ENCODE measurements around the gene NFKBIA.
"Not testable (repeated sequence)": the region's sequence is repeated elsewhere in the genome, so short reads cannot be mapped to it uniquely, and the experiment has no call there.

The NFKBIA gene

DNA sequence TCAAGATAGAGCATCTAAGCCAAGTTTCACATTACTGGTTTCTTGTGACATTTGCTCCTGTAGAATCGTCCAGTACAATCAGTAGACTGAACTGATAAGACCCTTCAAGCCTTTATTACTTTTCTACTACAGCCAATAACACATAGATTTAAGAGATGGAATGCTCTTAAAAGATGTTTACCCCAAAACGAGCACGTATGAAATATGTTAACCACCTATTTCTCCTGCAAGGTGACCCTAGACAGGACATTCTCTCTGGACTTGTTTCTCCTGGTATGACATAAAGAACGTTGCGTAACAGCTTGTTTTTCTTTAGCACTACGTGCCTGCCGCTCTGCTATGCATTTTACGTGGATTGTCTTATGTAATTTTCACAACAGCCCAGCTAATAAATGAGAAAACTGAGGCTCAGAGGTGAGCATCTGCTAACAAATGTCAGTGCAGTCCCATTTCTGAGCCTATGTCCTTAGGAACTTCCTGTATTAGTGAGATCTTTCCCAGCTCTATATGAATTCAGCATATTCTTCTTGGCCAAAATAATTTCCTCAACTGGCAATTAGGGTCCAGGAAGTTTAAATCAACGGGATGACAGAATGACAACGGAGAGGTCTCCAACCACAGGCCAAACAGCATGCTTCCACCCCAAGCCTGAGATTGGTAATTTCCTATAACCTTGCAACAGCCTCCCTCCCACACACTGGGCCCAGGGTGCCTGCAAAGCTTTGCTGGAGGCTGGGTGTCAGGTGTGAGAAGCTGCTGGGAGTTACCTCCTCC is 3.7 kb downstream of the NFKBIA start:
- no peaks in the 10 kb centered on the region for H3K9me3 ChIP-seq (ENCODE audit: control insufficient read depth in 2 of 2, low read length in 2 of 2)
- H3K27ac ChIP-seq (ENCODE audit: low read length): peak overlapping the region; percentile 97
- no peaks in the 10 kb centered on the region for H3K27me3 ChIP-seq (ENCODE audit: control insufficient read depth in 1 of 2, insufficient read depth in 2 of 2, low read length in 2 of 2)
- peak overlapping the region; percentile 87 to 95 for H3K4me3 ChIP-seq (ENCODE audit: low read length in 2 of 2)
- peak overlapping the region; percentile 62 to 79 for H3K9ac ChIP-seq (ENCODE audit: low read length in 2 of 2)
- H3K4me1 ChIP-seq (ENCODE audit: control insufficient read depth, insufficient read depth, low read length): peaks cover 47% of the 10 kb centered on the region
- peaks cover 36% of the 10 kb centered on the region in 2 donors for H3K36me3 ChIP-seq (ENCODE audit: control insufficient read depth in 2 of 2, insufficient read depth in 2 of 2, low read length in 2 of 2)

DNA sequence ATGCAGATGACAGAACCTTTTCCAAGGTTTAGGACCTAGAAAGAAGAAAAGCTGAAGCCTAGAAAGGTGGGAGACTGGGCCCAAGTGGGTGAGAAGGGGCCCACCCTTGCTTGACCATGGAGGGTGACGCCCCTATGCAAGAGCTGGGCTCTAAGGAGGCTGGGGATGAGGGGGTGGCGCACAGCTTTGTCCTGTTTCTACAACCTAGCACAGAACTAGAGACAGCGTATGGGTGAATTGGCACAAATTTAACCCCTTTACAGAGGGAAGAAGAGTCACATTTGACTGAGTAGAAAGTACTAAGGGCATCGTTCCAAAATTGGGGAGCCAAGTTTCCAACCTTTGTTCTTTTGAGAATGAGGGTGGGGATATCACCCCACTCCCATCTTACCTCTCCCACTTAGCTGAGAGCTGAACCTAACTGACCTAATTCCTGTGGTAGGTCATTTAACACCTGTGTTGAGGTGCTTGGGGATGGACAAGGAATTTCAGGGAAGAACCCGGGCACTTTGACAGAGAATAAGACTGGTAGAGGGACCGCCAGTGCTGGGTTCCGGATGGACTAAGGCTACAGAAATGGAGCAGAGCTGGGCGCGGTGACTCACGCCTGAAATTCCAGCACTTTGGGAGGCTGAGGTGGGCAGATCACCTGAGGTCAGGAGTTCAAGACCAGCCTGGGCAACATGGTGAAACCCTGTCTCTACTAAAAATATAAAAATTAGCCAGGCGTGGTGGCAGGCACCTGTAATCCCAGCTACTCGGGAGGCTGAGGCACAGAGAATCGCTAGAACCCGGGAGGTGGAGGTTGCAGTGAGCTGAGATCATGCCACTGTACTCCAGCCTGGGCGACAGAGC is 5.2 kb downstream of the NFKBIA start:
- Histone ChIP-seq H3K27ac (ENCODE audit: low read length) (peak overlapping the region; percentile 31), H3K36me3 (ENCODE audit: control insufficient read depth in 2 of 2, insufficient read depth in 2 of 2, low read length in 2 of 2) (peaks cover 36% of the 10 kb centered on the region in 2 donors), H3K9me3 (ENCODE audit: control insufficient read depth in 2 of 2, low read length in 2 of 2) (no peaks in the 10 kb centered on the region), H3K4me1 (ENCODE audit: control insufficient read depth, insufficient read depth, low read length) (peaks cover 41% of the 10 kb centered on the region), H3K9ac (ENCODE audit: low read length in 2 of 2) (no peak overlapping the region), H3K4me3 (ENCODE audit: low read length in 2 of 2) (no peak overlapping the region), H3K27me3 (ENCODE audit: control insufficient read depth in 1 of 2, insufficient read depth in 2 of 2, low read length in 2 of 2) (no peaks in the 10 kb centered on the region)

DNA sequence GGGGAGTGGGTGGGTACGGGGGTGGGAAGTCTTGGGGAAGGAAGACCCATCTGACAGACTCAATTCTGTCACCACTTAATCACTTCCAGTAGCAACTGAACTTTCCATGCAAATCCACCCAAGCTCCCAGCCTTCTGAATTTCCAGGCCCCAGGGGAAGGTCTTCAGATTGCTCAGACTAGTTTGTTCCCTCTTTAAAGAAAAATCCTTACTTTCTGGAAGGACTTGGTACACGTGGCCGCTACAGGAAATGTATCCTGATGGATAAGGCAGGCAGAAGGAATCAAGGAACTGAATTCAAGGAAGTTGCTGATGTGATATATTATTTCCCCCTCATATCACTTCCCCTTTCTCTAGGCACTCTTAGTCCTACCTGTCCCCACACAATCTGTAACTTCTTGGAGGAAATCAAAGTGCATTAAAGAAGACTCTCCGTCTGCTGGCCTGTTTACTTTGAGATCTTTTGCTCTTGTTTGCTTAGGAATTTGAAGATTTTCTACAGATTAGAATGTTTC is 6.4 kb downstream of the NFKBIA start:
- Histone ChIP-seq H3K27ac (ENCODE audit: low read length) (peak overlapping the region; percentile 13), H3K9ac (ENCODE audit: low read length in 2 of 2) (no peak overlapping the region), H3K9me3 (ENCODE audit: control insufficient read depth in 2 of 2, low read length in 2 of 2) (no peaks in the 10 kb centered on the region), H3K4me3 (ENCODE audit: low read length in 2 of 2) (no peak overlapping the region), H3K4me1 (ENCODE audit: control insufficient read depth, insufficient read depth, low read length) (peaks cover 39% of the 10 kb centered on the region), H3K27me3 (ENCODE audit: control insufficient read depth in 1 of 2, insufficient read depth in 2 of 2, low read length in 2 of 2) (no peaks in the 10 kb centered on the region), H3K36me3 (ENCODE audit: control insufficient read depth in 2 of 2, insufficient read depth in 2 of 2, low read length in 2 of 2) (peaks cover 30 to 31% of the 10 kb centered on the region in 2 donors)

DNA sequence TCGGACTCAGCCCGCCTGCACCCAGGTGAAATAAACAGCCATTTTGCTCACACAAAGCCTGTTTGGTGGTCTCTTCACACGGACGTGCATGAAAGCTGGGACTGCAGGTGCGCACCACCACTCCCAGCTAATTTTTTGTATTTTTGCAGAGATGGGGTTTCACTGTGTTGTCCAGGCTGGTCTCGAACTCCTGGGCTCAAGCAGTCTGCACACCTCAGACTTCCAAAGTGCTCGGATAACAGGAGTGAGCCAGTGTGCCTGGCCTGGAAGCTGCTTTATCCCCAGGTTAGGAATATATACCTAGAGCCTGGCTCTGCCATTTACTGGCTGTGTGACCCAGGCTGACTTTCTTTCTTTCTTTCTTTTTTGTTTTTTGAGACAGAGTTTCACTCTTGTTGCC is 7.9 kb downstream of the NFKBIA start:
- H3K27ac ChIP-seq (ENCODE audit: low read length): not testable (repeated sequence)

DNA sequence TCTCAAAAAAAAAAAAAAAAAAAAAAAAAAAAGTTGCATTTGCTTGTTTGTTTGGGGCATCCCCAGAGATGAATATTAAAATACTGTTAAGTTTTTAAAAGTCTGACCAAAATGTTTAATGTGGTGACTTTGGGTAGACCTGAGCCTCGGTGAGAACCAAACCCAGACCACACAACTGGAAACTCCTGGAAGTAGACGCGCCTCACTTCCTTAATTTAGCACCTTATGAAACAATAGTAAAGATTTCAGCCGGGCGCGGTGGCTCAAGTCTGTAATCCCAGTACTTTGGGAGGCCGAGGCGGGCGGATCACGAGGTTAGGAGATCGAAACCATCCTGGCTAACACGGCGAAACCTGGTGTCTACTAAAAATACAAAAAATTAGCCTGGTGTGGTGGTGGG is 9.3 kb downstream of the NFKBIA start:
- no peaks in the 10 kb centered on the region for H3K9me3 ChIP-seq (ENCODE audit: control insufficient read depth in 2 of 2, low read length in 2 of 2)
- H3K27ac ChIP-seq (ENCODE audit: low read length): no peak overlapping the region
- peaks cover 21% of the 10 kb centered on the region for H3K4me1 ChIP-seq (ENCODE audit: control insufficient read depth, insufficient read depth, low read length)
- no peak overlapping the region for H3K4me3 ChIP-seq (ENCODE audit: low read length in 2 of 2)
- no peaks in the 10 kb centered on the region for H3K27me3 ChIP-seq (ENCODE audit: control insufficient read depth in 1 of 2, insufficient read depth in 2 of 2, low read length in 2 of 2)
- H3K36me3 ChIP-seq (ENCODE audit: control insufficient read depth in 2 of 2, insufficient read depth in 2 of 2, low read length in 2 of 2): peaks cover 5% of the 10 kb centered on the region in 2 donors
- no peak overlapping the region for H3K9ac ChIP-seq (ENCODE audit: low read length in 2 of 2)

More for the DNA sequence above, 7.9 kb downstream of the NFKBIA start:
- H3K27me3 ChIP-seq (ENCODE audit: control insufficient read depth in 1 of 2, insufficient read depth in 2 of 2, low read length in 2 of 2); H3K9ac ChIP-seq (ENCODE audit: low read length in 2 of 2); H3K4me3 ChIP-seq (ENCODE audit: low read length in 2 of 2); H3K9me3 ChIP-seq (ENCODE audit: control insufficient read depth in 2 of 2, low read length in 2 of 2): not testable (repeated sequence)
- H3K36me3 ChIP-seq (ENCODE audit: control insufficient read depth in 2 of 2, insufficient read depth in 2 of 2, low read length in 2 of 2): peaks cover 16 to 18% of the 10 kb centered on the region in 2 donors
- peaks cover 25% of the 10 kb centered on the region for H3K4me1 ChIP-seq (ENCODE audit: control insufficient read depth, insufficient read depth, low read length)

DNA sequence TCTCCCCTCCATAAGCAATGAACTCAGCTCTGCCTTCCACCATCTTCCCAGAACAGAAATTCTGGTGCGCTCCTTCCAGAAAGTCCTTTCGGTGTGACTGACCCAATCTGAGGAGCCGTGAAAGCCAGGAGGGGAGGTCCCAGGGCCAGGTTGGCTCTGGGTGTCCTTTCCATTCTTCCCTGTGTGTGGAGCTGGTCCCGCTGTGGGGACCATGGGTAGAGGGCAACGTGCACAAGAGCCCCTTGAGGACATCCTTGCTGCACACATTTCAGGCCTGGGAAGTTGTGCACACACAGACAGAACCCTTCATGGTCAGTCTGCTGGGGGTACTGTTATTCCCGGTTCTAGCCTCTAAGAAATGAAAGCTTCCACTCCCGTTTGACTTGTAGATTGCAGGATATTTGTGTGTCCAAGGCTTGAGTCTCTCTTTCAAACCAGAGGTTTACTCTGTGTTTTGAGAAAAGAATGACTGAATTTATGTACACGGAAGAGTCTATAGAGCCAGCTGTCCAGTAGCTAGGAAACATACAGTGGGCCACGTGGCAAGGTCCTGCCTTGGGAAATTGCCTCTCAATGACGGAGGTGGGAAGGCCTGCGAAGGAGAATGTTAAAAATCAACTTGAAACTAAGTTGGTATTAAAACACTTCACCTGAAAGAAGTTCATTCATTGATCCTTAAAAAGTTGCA is 10.1 kb downstream of the NFKBIA start:
- peaks cover 21% of the 10 kb centered on the region for H3K4me1 ChIP-seq (ENCODE audit: control insufficient read depth, insufficient read depth, low read length)
- peaks cover 4 to 5% of the 10 kb centered on the region in 2 donors for H3K36me3 ChIP-seq (ENCODE audit: control insufficient read depth in 2 of 2, insufficient read depth in 2 of 2, low read length in 2 of 2)
- H3K27ac ChIP-seq (ENCODE audit: low read length): no peak overlapping the region
- no peaks in the 10 kb centered on the region for H3K27me3 ChIP-seq (ENCODE audit: control insufficient read depth in 1 of 2, insufficient read depth in 2 of 2, low read length in 2 of 2)
- no peak overlapping the region for H3K9ac ChIP-seq (ENCODE audit: low read length in 2 of 2)
- no peak overlapping the region for H3K4me3 ChIP-seq (ENCODE audit: low read length in 2 of 2)
- H3K9me3 ChIP-seq (ENCODE audit: control insufficient read depth in 2 of 2, low read length in 2 of 2): no peaks in the 10 kb centered on the region

DNA sequence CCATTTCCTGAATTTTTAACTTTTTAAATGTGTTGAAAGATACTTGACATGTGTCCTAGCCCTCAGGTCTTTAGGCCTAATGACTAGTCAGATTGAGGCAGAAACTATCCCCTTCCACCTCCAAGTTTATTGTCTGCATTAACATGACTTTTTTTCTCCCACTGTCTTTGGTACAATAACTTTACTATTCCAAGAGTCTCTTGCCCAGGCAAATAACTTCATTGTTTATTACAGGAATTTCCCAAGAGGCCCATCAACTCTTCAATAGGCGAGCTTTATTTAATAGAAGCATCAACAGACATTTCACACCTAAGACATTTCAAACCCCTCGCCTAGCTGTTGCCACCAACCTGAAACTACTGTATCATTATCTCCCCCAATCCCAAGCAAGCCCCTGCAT is 10.7 kb downstream of the NFKBIA start:
- H3K27me3 ChIP-seq (ENCODE audit: control insufficient read depth in 1 of 2, insufficient read depth in 2 of 2, low read length in 2 of 2): no peaks in the 10 kb centered on the region
- H3K36me3 ChIP-seq (ENCODE audit: control insufficient read depth in 2 of 2, insufficient read depth in 2 of 2, low read length in 2 of 2): no peaks in the 10 kb centered on the region
- no peaks in the 10 kb centered on the region for H3K9me3 ChIP-seq (ENCODE audit: control insufficient read depth in 2 of 2, low read length in 2 of 2)
- H3K27ac ChIP-seq (ENCODE audit: low read length): no peak overlapping the region
- H3K4me3 ChIP-seq (ENCODE audit: low read length in 2 of 2): no peak overlapping the region
- H3K9ac ChIP-seq (ENCODE audit: low read length in 2 of 2): no peak overlapping the region
- H3K4me1 ChIP-seq (ENCODE audit: control insufficient read depth, insufficient read depth, low read length): peaks cover 15% of the 10 kb centered on the region

DNA sequence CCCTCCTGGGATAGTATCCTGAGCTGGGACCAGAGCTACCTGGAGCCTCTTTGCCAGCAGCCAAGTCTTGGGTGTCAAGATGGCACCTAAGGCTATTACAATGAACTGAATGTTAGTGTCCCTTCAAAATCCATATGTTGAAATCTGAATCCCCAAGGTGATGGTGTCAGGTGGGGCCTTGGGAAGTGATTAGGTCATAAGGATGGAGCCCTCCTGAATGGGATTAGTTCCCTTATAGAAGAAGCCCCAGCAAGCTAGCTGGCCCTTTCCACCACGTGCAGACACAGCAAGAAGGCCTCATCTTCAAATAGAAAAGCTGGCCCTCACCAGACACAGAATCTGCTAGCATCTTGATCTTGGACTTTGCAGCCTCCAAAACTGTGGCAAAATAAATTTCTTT is 12.4 kb downstream of the NFKBIA start:
- Histone ChIP-seq H3K9me3 (ENCODE audit: control insufficient read depth in 2 of 2, low read length in 2 of 2) (no peaks in the 10 kb centered on the region), H3K27me3 (ENCODE audit: control insufficient read depth in 1 of 2, insufficient read depth in 2 of 2, low read length in 2 of 2) (no peaks in the 10 kb centered on the region), H3K36me3 (ENCODE audit: control insufficient read depth in 2 of 2, insufficient read depth in 2 of 2, low read length in 2 of 2) (no peaks in the 10 kb centered on the region), H3K4me1 (ENCODE audit: control insufficient read depth, insufficient read depth, low read length) (peaks cover 8% of the 10 kb centered on the region), H3K9ac (ENCODE audit: low read length in 2 of 2) (no peak overlapping the region), H3K4me3 (ENCODE audit: low read length in 2 of 2) (no peak overlapping the region), H3K27ac (ENCODE audit: low read length) (no peak overlapping the region)

DNA sequence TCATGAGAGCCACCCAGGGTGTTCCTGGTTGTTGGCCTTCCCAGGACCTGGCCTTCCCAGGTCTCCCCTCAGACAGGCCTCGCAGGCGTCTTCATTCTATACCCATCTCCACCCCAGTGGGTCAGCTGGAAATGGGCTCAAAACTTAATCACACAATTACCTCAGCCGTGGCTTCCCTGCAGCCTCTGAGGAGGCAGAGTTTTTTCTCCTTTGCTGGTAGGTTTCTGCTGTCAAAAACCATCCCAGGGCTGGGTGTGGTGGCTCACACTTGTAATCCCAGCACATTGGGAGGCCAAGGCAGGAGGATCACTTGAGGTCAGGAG is 13.2 kb downstream of the NFKBIA start:
- H3K4me3 ChIP-seq (ENCODE audit: low read length in 2 of 2): no peak overlapping the region
- H3K9ac ChIP-seq (ENCODE audit: low read length in 2 of 2): no peak overlapping the region
- no peaks in the 10 kb centered on the region for H3K27me3 ChIP-seq (ENCODE audit: control insufficient read depth in 1 of 2, insufficient read depth in 2 of 2, low read length in 2 of 2)
- no peaks in the 10 kb centered on the region for H3K9me3 ChIP-seq (ENCODE audit: control insufficient read depth in 2 of 2, low read length in 2 of 2)
- peaks cover 15% of the 10 kb centered on the region for H3K4me1 ChIP-seq (ENCODE audit: control insufficient read depth, insufficient read depth, low read length)
- no peak overlapping the region for H3K27ac ChIP-seq (ENCODE audit: low read length)
- H3K36me3 ChIP-seq (ENCODE audit: control insufficient read depth in 2 of 2, insufficient read depth in 2 of 2, low read length in 2 of 2): no peaks in the 10 kb centered on the region

DNA sequence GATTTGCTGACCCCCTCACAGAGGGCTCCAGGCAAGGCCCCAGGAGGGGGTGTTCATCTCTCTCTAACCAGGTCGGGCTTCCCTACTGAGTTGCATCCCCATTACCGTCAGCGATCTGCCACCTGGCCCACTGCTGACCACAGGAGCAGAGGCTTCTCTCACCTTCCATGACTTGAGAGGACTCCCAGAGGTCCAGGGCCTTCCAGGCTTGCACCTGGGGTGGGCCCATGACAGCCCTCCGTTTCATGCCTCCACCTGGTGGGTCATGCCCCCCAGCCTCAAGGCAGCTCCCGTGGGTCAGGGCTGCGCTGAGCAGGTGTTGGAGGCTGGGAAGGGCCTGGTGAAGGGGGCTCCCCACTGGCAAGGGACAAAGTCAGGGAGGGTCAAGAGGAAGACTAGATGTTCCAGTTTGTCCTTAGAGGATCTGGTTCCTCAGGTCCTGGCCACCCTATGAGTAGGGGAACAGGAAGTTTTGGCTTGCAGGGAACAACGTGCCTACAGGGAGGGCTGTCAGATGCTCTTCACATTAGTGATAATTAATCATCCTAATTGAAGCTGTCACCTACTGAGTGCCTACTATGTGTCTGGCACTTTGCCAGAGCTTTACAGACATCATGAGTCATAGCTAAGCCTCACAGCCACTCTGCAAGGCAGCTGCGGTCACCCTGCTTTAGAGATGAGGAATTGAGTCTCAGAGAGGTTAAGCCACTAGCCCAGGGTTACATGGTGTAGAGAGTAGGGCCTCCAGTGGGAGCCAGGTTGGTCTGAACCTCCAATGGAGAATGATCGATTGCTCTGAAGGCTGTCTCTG is 13.8 kb downstream of the NFKBIA start:
- no peak overlapping the region for H3K9ac ChIP-seq (ENCODE audit: low read length in 2 of 2)
- no peaks in the 10 kb centered on the region for H3K36me3 ChIP-seq (ENCODE audit: control insufficient read depth in 2 of 2, insufficient read depth in 2 of 2, low read length in 2 of 2)
- H3K4me1 ChIP-seq (ENCODE audit: control insufficient read depth, insufficient read depth, low read length): peaks cover 21% of the 10 kb centered on the region
- H3K27ac ChIP-seq (ENCODE audit: low read length): no peak overlapping the region
- no peak overlapping the region for H3K4me3 ChIP-seq (ENCODE audit: low read length in 2 of 2)
- no peaks in the 10 kb centered on the region for H3K9me3 ChIP-seq (ENCODE audit: control insufficient read depth in 2 of 2, low read length in 2 of 2)
- no peaks in the 10 kb centered on the region for H3K27me3 ChIP-seq (ENCODE audit: control insufficient read depth in 1 of 2, insufficient read depth in 2 of 2, low read length in 2 of 2)
